Esophagus muscularis mucosa (tissue), 4 donors: ENCODE results near the gene LDLRAD3. TPM values are rescaled to one million over a fixed set of nuclear protein-coding genes. Genes with fewer than 3 reads are reported as not detected.
"Not testable (repeated sequence)": the region's sequence is repeated elsewhere in the genome, so short reads cannot be mapped to it uniquely, and the experiment has no call there.

Experiments used
- DNase-seq: peaks from one replicate; pipeline ENCODE4 v3.0.0-alpha.2; 2017; ENCODE audit errors: extremely low spot score
- H3K27ac ChIP-seq, 4 donors: fragments of 200-600 bp; sonication (generic); replicated peaks in 1 of 4; 1 replicate in 3 of 4; 2 replicates in 1 of 4; pipeline ENCODE4 v1.5.1; 2016 to 2019; ENCODE audit warnings: mild to moderate bottlenecking in 1 of 4
- H3K27me3 ChIP-seq, 4 donors: fragments of 200-600 bp; sonication (generic); one replicate each; pipeline versions ENCODE4 v1.5.1 to v1.6.0; 2016 to 2019
- H3K36me3 ChIP-seq, 4 donors: fragments of 200-600 bp; sonication (generic); one replicate each; pipeline ENCODE4 v1.5.1; 2016 to 2019
- H3K4me1 ChIP-seq, 4 donors: fragments of 200-600 bp; sonication (generic); one replicate each; pipeline ENCODE4 v1.5.1; 2016 to 2019
- H3K4me3 ChIP-seq, 4 donors: fragments of 200-600 bp; sonication (generic); 1 replicate in 2 of 4; 2 replicates in 2 of 4; pipeline ENCODE4 v1.5.1; 2016 to 2019; ENCODE audit warnings: mild to moderate bottlenecking in 4 of 4, moderate library complexity in 1 of 4
- H3K9me3 ChIP-seq, 4 donors: fragments of 200-600 bp; sonication (generic); 1 replicate in 3 of 4; 2 replicates in 1 of 4; pipeline ENCODE4 v1.5.1; 2016 to 2019
- CTCF ChIP-seq, 3 experiments: fragments of 200-600 bp in 2 of 3; fragments of 450-650 bp in 1 of 3; sonication (generic) in 2 of 3; IDR thresholded peaks; one replicate each; pipeline ENCODE4 v1.5.1; 2017 to 2019; ENCODE audit warnings: antibody characterized with exemption in 3 of 3, mild to moderate bottlenecking in 2 of 3, moderate library complexity in 1 of 3
- EP300 ChIP-seq: sonication (generic); formaldehyde crosslinking; IDR thresholded peaks from one replicate; pipeline ENCODE4 v1.6.1; 2017; ENCODE audit warnings: antibody characterized with exemption
- POLR2A ChIP-seq: fragments of 450-650 bp; IDR thresholded peaks from one replicate; pipeline ENCODE4 v1.6.1; 2017; ENCODE audit warnings: antibody characterized with exemption, moderate library complexity, mild to moderate bottlenecking, low read depth
- POLR2AphosphoS5 ChIP-seq, 2 donors: sonication (generic); formaldehyde crosslinking; IDR thresholded peaks; one replicate each; pipeline ENCODE4 v1.6.1; 2017; ENCODE audit warnings: antibody characterized with exemption in 2 of 2
- WGBS: methylation state at CpG from one replicate; pipeline ENCODE4 v1.1.5; 2018; 5-methylcytosine and 5-hydroxymethylcytosine counted together
- intact Hi-C: fragments of 100-400 bp; cut with DNase I; formaldehyde crosslinking; loops from one replicate; pipeline ENCODE4 v1.15.1; 2023
- total RNA-seq, 4 donors: library from RNA; depleted of rRNA; stranded (reverse); fragments of >200 nt; gene quantifications; one replicate each; pipeline versions ENCODE4 v1.1.0 to v1.2.1, GENCODE V29; 2016

LDLRAD3 gene
- total RNA-seq, 4 donors from 2014 or later, result 6.8 to 8.7 (median 8.2) TPM

GRCh38 chr11:36167729-36168128 is 223.9 kb downstream of the LDLRAD3 start:
- 95% methylated on average over 6 of the region's 6 CpGs for WGBS
- no peak for TF ChIP-seq CTCF (IDR thresholded peaks at IDR 0.05)
- TF ChIP-seq POLR2A, result no peak
- no peak for TF ChIP-seq EP300
- no peak for TF ChIP-seq POLR2AphosphoS5 (IDR thresholded peaks at IDR 0.05)
- Histone ChIP-seq H3K4me1 (peaks cover 3 to 16% (median 5%) of the 10 kb centered on the region in 4 donors), H3K9me3 (peaks cover 0 to 6% (median 0%) of the 10 kb centered on the region in 4 donors), H3K36me3 (no peaks in the 10 kb centered on the region), H3K27ac (no peak overlapping the region), H3K27me3 (no peaks in the 10 kb centered on the region), H3K4me3 (no peak overlapping the region)
- no peak for DNase-seq
- intact Hi-C loops, result no loop called here

GRCh38 chr11:36177836-36178235 is 234.0 kb downstream of the LDLRAD3 start:
- intact Hi-C loops, result no loop called here
- DNase-seq, result no peak
- no peak overlapping the region for H3K27ac ChIP-seq
- H3K4me3 ChIP-seq, result no peak overlapping the region
- no peaks in the 10 kb centered on the region for H3K36me3 ChIP-seq
- no peaks in the 10 kb centered on the region for H3K9me3 ChIP-seq
- TF ChIP-seq POLR2A (no peak), POLR2AphosphoS5 (IDR thresholded peaks at IDR 0.05) (no peak), CTCF (IDR thresholded peaks at IDR 0.05) (no peak), EP300 (no peak)
- 70% methylated on average over 2 of the region's 2 CpGs for WGBS
- no peaks in the 10 kb centered on the region for H3K27me3 ChIP-seq
- no peaks in the 10 kb centered on the region for H3K4me1 ChIP-seq

GRCh38 chr11:36186340-36187175 is 242.7 kb downstream of the LDLRAD3 start:
- H3K36me3 ChIP-seq, result no peaks in the 10 kb centered on the region
- TF ChIP-seq POLR2A (no peak), EP300 (no peak)
- intact Hi-C loops, result no loop called here
- H3K4me1 ChIP-seq, result peaks cover 0 to 5% (median 0%) of the 10 kb centered on the region in 4 donors
- no peak for DNase-seq
- peaks cover 0 to 7% (median 0%) of the 10 kb centered on the region in 4 donors for H3K9me3 ChIP-seq
- no peaks in the 10 kb centered on the region for H3K27me3 ChIP-seq
- H3K27ac ChIP-seq, result no peak overlapping the region
- H3K4me3 ChIP-seq, result no peak overlapping the region
- WGBS, result 80% methylated on average over 6 of the region's 6 CpGs

GRCh38 chr11:36187622-36188021 is 243.8 kb downstream of the LDLRAD3 start:
- intact Hi-C loops, result no loop called here
- no peaks in the 10 kb centered on the region for H3K27me3 ChIP-seq
- DNase-seq, result no peak
- peaks cover 0 to 5% (median 0%) of the 10 kb centered on the region in 4 donors for H3K4me1 ChIP-seq
- no peaks in the 10 kb centered on the region for H3K36me3 ChIP-seq
- H3K4me3 ChIP-seq, result no peak overlapping the region
- peaks cover 0 to 7% (median 0%) of the 10 kb centered on the region in 4 donors for H3K9me3 ChIP-seq
- TF ChIP-seq POLR2AphosphoS5 (IDR thresholded peaks at IDR 0.05) (no peak), EP300 (no peak), POLR2A (no peak)
- WGBS, result 96% methylated on average over 3 of the region's 3 CpGs
- no peak overlapping the region for H3K27ac ChIP-seq

GRCh38 chr11:36189735-36190134 is 245.9 kb downstream of the LDLRAD3 start:
- H3K4me1 ChIP-seq, H3K27ac ChIP-seq, H3K36me3 ChIP-seq, H3K9me3 ChIP-seq, H3K4me3 ChIP-seq, DNase-seq, H3K27me3 ChIP-seq, intact Hi-C loops: not testable (repeated sequence)
- WGBS, result 100% methylated on average over 1 of the region's 1 CpG

- intact Hi-C loops, result no loop called here
- peaks cover 0 to 7% (median 0%) of the 10 kb centered on the region in 4 donors for H3K9me3 ChIP-seq
- H3K4me1 ChIP-seq, result no peaks in the 10 kb centered on the region
- 94% methylated on average over 5 of the region's 5 CpGs for WGBS
- no peak overlapping the region for H3K4me3 ChIP-seq
- H3K27me3 ChIP-seq, result no peaks in the 10 kb centered on the region
- no peak overlapping the region for H3K27ac ChIP-seq
- DNase-seq, result no peak
- no peaks in the 10 kb centered on the region for H3K36me3 ChIP-seq
- TF ChIP-seq POLR2A (no peak), CTCF (IDR thresholded peaks at IDR 0.05) (no peak), EP300 (no peak), POLR2AphosphoS5 (IDR thresholded peaks at IDR 0.05) (no peak)
Measured at GRCh38 chr11:36191941-36192340, 248.1 kb downstream of the LDLRAD3 start.
